ENCODE data around the gene RGS13. TPM values are rescaled to one million over a fixed set of nuclear protein-coding genes. Genes with fewer than 3 reads are reported as not detected.
A peak's percentile ranks its signal among the peaks of the same experiment; 100 is the strongest.

The RGS13 gene
- total and polyA plus RNA-seq, 2 donors (not counting 3 experiments of a cell fraction or from before 2014, with no cell fraction given): not detected

DNA sequence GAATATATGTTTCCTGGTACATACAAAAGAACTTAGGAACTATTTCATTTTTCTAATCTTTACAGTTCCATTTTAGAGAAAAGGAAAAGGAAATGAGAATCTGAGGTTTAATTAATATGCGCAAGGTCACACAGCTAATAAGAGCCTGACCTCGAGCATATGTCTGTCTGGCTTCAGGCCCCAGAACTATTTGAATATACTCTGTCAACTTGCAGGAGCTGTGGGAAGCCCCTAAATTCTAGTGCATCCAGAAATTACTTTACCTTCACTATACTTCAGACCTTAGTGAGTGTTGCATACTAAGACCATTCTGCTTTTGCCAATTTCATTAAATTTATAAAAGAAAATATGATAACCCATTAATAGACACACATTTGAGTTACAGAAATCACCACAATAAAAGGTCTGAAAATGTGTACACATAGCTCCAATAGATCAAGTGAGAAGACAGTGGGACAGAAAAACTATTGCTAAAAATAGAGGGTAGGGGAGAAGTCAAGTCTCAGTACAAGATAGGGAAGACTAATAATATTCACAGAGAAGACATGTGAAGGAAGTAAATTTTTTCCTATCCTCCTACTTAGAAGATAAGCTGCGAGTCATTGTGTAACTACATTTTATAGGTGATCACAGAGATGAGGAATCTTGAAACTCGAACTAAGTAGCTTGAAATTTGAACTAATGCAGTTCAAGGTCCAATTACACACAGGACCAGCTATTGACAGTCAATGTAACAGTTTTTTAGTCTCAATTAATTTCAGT lies 3.8 kb downstream of the RGS13 start:
- Histone ChIP-seq H3K9me1 (replicated peaks; ENCODE audit: control insufficient read depth, extremely low read depth, insufficient read depth, low read length) (no peaks in the 10 kb centered on the region), H2AFZ (ENCODE audit: low read depth, low read length) (no peak overlapping the region), H3K4me2 (ENCODE audit: insufficient read depth, low read length) (no peak overlapping the region), H3K27ac (ENCODE audit: insufficient read depth, low read depth, low read length) (no peak overlapping the region), H3K79me2 (ENCODE audit: control insufficient read depth, insufficient read depth, low read length) (no peaks in the 10 kb centered on the region), H3K9me3 (replicated peaks; ENCODE audit: control insufficient read depth, insufficient read depth, low read length) (no peaks in the 10 kb centered on the region), H3K36me3 (ENCODE audit: control insufficient read depth in 2 of 2, extremely low read depth in 1 of 2, insufficient read depth in 2 of 2, low read length in 2 of 2) (no peaks in the 10 kb centered on the region), H3K4me1 (ENCODE audit: control insufficient read depth, extremely low read depth, insufficient read depth, low read length) (no peaks in the 10 kb centered on the region), H4K20me1 (replicated peaks; ENCODE audit: control insufficient read depth, extremely low read depth, insufficient read depth, low read length) (no peaks in the 10 kb centered on the region), H3K27me3 (ENCODE audit: control insufficient read depth in 2 of 2, insufficient read depth in 2 of 2, low read length in 2 of 2) (no peaks in the 10 kb centered on the region), H3K9ac (replicated peaks; ENCODE audit: extremely low read depth, insufficient read depth, low read length) (no peak overlapping the region), H3K4me3 (replicated peaks in 1 of 3; ENCODE audit: insufficient read depth in 1 of 3, low read depth in 1 of 3, low read length in 3 of 3) (no peak overlapping the region)
- no TSS peak for BruUV-seq (replicated peaks)
- intact Hi-C loops (cut with micrococcal nuclease): no loop called here
- FAIRE-seq (no peak), DNase-seq (ENCODE audit: low read depth, low spot score) (no peak)
- dilution Hi-C loops (cut with MboI; ENCODE audit: extremely low pct_ligation_motif_present, low sequenced_read_pairs): no loop called here
- POLR2A ChIA-PET: no interaction called here
- CTCF ChIA-PET: no interaction called here
- TF ChIP-seq GATA2 (IDR thresholded peaks at IDR 0.05; ENCODE audit: insufficient read depth, insufficient read length, low read depth, low read length) (no peak), FOS (IDR thresholded peaks at IDR 0.05; ENCODE audit: borderline replicate concordance, insufficient read depth, low read length) (peak; percentile 32)

DNA sequence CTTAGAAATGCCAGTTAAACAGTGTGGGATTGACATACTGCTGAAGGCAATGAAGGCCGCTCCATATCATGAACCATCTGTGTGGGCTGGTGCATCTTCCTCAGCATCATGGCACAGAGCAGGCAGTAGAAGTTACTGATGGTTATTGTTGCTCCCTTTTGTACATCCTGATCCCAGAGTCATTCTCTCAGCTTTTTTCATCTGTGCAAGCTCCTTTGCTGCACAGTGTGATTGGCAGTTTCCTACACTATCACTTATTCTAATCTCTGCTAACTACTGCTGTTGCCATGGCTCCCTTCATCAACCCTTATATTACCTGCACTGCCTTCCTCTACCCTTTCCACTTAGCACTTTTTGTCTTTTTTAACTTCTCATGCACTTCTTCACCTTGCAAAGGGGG lies 16.2 kb downstream of the RGS13 start:
- BruUV-seq (replicated peaks): no TSS peak
- DNase-seq (ENCODE audit: low read depth, low spot score) (no peak), FAIRE-seq (no peak)
- TF ChIP-seq POLR2AphosphoS5 (IDR thresholded peaks at IDR 0.05; ENCODE audit: insufficient read depth, low read depth, low read length) (no peak), MYC (IDR thresholded peaks at IDR 0.05; ENCODE audit: low read depth, low read length) (no peak), POLR2A (IDR thresholded peaks at IDR 0.05; ENCODE audit: low read depth, low read length) (no peak), GATA2 (IDR thresholded peaks at IDR 0.05; ENCODE audit: insufficient read depth, insufficient read length, low read depth, low read length) (no peak), JUN (IDR thresholded peaks at IDR 0.05; ENCODE audit: borderline replicate concordance, insufficient read depth, insufficient read length, low read depth) (no peak), FOS (IDR thresholded peaks at IDR 0.05; ENCODE audit: borderline replicate concordance, insufficient read depth, low read length) (no peak), EZH2 (IDR thresholded peaks at IDR 0.05; ENCODE audit: borderline replicate concordance, low read depth, low read length, severe bottlenecking) (no peak)
- TF ChIP-seq, protein P1, sequence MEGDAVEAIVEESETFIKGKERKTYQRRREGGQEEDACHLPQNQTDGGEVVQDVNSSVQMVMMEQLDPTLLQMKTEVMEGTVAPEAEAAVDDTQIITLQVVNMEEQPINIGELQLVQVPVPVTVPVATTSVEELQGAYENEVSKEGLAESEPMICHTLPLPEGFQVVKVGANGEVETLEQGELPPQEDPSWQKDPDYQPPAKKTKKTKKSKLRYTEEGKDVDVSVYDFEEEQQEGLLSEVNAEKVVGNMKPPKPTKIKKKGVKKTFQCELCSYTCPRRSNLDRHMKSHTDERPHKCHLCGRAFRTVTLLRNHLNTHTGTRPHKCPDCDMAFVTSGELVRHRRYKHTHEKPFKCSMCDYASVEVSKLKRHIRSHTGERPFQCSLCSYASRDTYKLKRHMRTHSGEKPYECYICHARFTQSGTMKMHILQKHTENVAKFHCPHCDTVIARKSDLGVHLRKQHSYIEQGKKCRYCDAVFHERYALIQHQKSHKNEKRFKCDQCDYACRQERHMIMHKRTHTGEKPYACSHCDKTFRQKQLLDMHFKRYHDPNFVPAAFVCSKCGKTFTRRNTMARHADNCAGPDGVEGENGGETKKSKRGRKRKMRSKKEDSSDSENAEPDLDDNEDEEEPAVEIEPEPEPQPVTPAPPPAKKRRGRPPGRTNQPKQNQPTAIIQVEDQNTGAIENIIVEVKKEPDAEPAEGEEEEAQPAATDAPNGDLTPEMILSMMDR (IDR thresholded peaks at IDR 0.05; ENCODE audit: extremely low read depth in 1 of 2, insufficient read depth in 1 of 2, low read depth in 1 of 2, low read length in 2 of 2): no peak
- TF ChIP-seq, protein P2, sequence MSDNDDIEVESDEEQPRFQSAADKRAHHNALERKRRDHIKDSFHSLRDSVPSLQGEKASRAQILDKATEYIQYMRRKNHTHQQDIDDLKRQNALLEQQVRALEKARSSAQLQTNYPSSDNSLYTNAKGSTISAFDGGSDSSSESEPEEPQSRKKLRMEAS (IDR thresholded peaks at IDR 0.05; ENCODE audit: insufficient read depth, insufficient read length): no peak
- CTCF ChIA-PET: no interaction called here
- no peak overlapping the region for H3K4me3 ChIP-seq (replicated peaks in 1 of 3; ENCODE audit: insufficient read depth in 1 of 3, low read depth in 1 of 3, low read length in 3 of 3)
- H2AFZ ChIP-seq (ENCODE audit: low read depth, low read length): no peak overlapping the region
- no peaks in the 10 kb centered on the region for H4K20me1 ChIP-seq (replicated peaks; ENCODE audit: control insufficient read depth, extremely low read depth, insufficient read depth, low read length)
- H3K9me3 ChIP-seq (replicated peaks; ENCODE audit: control insufficient read depth, insufficient read depth, low read length): no peaks in the 10 kb centered on the region
- POLR2A ChIA-PET: no interaction called here
- dilution Hi-C loops (cut with MboI; ENCODE audit: extremely low pct_ligation_motif_present, low sequenced_read_pairs): no loop called here
- no peak overlapping the region for H3K27ac ChIP-seq (ENCODE audit: insufficient read depth, low read depth, low read length)
- no peaks in the 10 kb centered on the region for H3K36me3 ChIP-seq (ENCODE audit: control insufficient read depth in 2 of 2, extremely low read depth in 1 of 2, insufficient read depth in 2 of 2, low read length in 2 of 2)
- H3K79me2 ChIP-seq (ENCODE audit: control insufficient read depth, insufficient read depth, low read length): no peaks in the 10 kb centered on the region
- no peak overlapping the region for H3K4me2 ChIP-seq (ENCODE audit: insufficient read depth, low read length)
- H3K9ac ChIP-seq (replicated peaks; ENCODE audit: extremely low read depth, insufficient read depth, low read length): no peak overlapping the region
- H3K9me1 ChIP-seq (replicated peaks; ENCODE audit: control insufficient read depth, extremely low read depth, insufficient read depth, low read length): no peaks in the 10 kb centered on the region
- intact Hi-C loops (cut with micrococcal nuclease): no loop called here
- H3K27me3 ChIP-seq (ENCODE audit: control insufficient read depth in 2 of 2, insufficient read depth in 2 of 2, low read length in 2 of 2): no peaks in the 10 kb centered on the region
- H3K4me1 ChIP-seq (ENCODE audit: control insufficient read depth, extremely low read depth, insufficient read depth, low read length): no peaks in the 10 kb centered on the region

Data from endothelial cell of umbilical vein (primary cell).